ENCODE measurements around the gene FAM107A. TPM values are rescaled to one million over a fixed set of nuclear protein-coding genes. Genes with fewer than 3 reads are reported as not detected.

Gene FAM107A, protein sequence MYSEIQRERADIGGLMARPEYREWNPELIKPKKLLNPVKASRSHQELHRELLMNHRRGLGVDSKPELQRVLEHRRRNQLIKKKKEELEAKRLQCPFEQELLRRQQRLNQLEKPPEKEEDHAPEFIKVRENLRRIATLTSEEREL
- total RNA-seq: 25.1 TPM

DNA sequence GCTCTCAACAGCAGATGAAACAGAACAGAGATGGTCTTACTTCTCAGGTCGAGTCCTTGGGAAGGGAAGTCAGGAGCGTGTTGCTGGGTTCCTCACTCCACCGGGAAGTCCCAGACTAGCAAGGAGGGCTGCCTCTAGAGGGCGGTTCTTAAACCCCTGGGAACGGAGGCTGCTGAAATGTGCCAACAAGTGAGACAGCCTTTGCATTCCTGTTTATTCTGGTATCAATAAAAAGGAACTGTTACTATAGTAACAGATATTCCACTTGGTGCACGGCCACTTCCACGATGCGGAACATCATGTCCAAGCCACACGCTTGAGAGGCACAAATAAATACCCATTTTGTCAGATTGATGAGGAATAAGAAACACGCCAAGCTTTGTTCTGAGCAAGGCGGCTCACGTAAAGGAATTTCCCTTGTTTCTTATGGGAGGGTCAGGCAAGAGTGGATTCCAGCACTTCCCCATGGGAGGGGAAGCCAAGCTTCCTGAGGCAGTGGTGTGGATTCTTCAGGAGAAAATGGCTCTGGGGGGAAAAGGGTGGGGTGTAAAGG is at the start of gene FAM107A:
Gene FAM107A (minus strand): TSS at position 123 of the 553 bp plus-strand sequence. CDS start 7,531 bp downstream, outside the sequence.

DNA sequence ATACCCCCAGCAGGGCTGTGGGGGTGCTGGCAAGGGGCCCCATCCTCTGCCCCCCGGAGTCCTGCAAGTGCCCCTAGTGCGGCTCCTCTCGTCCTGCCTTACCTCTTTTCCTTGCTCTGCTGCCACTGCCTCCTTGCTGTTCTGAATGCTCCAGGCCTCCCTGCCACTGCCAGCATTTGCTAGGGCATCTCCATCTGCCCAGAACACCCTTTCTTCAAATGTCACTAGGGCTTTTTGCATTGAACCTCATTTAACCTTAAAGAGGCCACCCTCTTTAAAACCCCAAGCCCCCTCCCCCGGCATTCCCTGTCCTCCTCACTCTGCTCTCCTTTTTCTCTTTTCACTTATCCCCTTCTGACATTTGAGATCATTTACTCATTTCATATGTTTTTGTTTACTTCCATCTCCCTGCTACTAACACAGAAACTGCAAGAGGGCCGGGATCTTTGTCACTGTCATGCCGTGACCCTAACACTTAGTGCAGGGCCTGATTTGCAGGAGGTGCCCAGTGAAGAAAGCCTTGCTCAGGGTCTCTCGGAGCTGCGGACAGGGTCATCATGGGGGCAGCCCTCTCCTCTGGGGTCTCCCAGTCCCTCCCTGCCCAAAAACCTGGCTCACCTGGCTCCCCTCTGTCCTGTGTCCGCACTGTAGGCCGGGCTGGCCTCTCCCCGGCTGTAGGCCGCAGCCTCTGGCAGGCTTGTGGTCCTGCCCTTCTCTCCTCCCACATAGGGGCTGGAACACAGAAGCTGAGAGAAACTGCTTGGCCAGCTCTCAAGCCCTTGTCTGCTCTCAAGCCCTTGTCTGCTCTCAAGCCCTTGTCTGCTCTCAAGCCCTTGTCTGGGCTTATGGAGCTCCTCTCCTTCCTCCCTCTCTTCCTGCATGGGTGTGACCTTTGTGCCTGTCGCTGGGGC is 40.4 kb downstream of the FAM107A start, which contains the start of gene ACOX2:
Gene ACOX2 (minus strand): TSS at position 690 of the 911 bp plus-strand sequence. CDS start 2,084 bp downstream, outside the sequence.

Other genes with a start within 250 kb of the FAM107A start
- gene PXK, start 244.5 kb downstream of the FAM107A start, total RNA-seq: 34.1 TPM
- 72.9 TPM for gene PDHB, start 143.6 kb downstream of the FAM107A start, total RNA-seq
- 24.0 TPM for gene KCTD6, start 85.3 kb downstream of the FAM107A start, total RNA-seq
- 5.1 TPM for gene ACOX2, start 40.2 kb downstream of the FAM107A start, total RNA-seq
- gene FAM3D, start 89.4 kb upstream of the FAM107A start, total RNA-seq: not detected

Data from diencephalon (tissue), 1 donor.